ENCODE measurements around the gene BCAN.

GRCh38 chr1:156645056-156645455 is 3.1 kb downstream of the BCAN start:
- TF ChIP-seq POLR2A (IDR thresholded peaks at IDR 0.05), result no peak
- TF ChIP-seq CTCF (IDR thresholded peaks at IDR 0.05), result no peak
